Omental fat pad (tissue), 4 donors: ENCODE measurements around the gene HERC3. TPM values are rescaled to one million over a fixed set of nuclear protein-coding genes. Genes with fewer than 3 reads are reported as not detected.
A peak's percentile ranks its signal among the peaks of the same experiment; 100 is the strongest.

Experiments
- ATAC-seq: fragments of 150-250 bp; one replicate; pipeline ENCODE4 v1.9.1; 2016; ENCODE audit warnings: mild to moderate bottlenecking, moderate library complexity; ENCODE audit not compliant: low FRiP score
- DNase-seq: peaks from one replicate; pipeline ENCODE4 v3.0.0-alpha.2; 2019; ENCODE audit warnings: low spot score
- total RNA-seq, 4 donors: library from RNA; depleted of rRNA; stranded (reverse); fragments of >200 nt; gene quantifications; one replicate each; pipeline ENCODE4 v1.1.0, GENCODE V29; 2016
- TF ChIP-seq, protein P1 (sequence below), 3 donors: fragments of 450-650 bp; IDR thresholded peaks; one replicate each; pipeline ENCODE4 v1.5.1; 2016 to 2017; ENCODE audit warnings: antibody characterized with exemption in 3 of 3, mild to moderate bottlenecking in 3 of 3, moderate library complexity in 2 of 3

The HERC3 gene
- total RNA-seq, 4 donors from 2014 or later = 21.3 to 48.7 (median 33.6) TPM

DNA sequence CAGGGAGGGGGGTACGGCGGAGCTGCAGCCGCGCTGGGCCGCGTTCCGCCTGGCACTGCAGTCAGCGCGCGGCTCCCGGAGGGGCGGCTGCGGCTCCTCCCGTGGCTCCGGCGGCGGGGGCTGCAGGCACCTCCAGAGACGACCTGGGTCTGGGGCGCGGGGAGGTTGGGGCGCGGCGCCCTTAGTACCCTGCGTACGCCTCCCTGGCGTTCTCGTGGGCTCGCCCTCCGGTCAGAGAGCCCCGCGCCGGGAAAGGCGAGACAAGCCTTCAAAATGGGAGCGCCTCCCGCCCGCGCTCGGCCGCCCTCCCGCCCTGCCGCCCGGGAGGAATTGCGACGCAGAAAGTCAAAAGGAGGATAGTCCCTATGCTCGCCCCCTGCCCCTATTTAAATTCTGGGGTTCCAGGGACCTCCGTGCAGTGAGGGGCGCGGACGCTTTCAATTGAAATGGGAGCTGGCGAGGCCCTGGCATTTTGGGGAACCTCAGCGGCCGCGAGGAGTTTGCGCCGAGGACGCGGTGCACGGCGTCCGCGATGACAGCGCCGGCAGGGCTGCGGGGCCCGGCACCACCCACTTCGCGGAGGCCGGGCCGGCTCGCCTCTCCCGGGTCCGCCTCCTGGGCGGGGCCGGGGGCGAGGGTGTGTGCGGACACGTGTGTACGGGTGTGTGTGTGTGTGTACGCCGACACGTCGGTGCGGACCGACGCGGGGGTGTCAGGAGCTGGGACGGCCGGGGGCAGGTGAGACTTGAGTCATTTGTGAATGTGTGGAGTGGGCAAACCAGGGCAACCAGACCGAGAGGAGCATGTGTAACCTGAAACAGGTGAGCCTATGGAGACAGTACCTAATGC lies 544 bp downstream of the HERC3 start:
- TF ChIP-seq, protein P1, sequence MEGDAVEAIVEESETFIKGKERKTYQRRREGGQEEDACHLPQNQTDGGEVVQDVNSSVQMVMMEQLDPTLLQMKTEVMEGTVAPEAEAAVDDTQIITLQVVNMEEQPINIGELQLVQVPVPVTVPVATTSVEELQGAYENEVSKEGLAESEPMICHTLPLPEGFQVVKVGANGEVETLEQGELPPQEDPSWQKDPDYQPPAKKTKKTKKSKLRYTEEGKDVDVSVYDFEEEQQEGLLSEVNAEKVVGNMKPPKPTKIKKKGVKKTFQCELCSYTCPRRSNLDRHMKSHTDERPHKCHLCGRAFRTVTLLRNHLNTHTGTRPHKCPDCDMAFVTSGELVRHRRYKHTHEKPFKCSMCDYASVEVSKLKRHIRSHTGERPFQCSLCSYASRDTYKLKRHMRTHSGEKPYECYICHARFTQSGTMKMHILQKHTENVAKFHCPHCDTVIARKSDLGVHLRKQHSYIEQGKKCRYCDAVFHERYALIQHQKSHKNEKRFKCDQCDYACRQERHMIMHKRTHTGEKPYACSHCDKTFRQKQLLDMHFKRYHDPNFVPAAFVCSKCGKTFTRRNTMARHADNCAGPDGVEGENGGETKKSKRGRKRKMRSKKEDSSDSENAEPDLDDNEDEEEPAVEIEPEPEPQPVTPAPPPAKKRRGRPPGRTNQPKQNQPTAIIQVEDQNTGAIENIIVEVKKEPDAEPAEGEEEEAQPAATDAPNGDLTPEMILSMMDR (IDR thresholded peaks at IDR 0.05) = no peak
- DNase-seq = peak; percentile 43
- ATAC-seq = peak; percentile 87

DNA sequence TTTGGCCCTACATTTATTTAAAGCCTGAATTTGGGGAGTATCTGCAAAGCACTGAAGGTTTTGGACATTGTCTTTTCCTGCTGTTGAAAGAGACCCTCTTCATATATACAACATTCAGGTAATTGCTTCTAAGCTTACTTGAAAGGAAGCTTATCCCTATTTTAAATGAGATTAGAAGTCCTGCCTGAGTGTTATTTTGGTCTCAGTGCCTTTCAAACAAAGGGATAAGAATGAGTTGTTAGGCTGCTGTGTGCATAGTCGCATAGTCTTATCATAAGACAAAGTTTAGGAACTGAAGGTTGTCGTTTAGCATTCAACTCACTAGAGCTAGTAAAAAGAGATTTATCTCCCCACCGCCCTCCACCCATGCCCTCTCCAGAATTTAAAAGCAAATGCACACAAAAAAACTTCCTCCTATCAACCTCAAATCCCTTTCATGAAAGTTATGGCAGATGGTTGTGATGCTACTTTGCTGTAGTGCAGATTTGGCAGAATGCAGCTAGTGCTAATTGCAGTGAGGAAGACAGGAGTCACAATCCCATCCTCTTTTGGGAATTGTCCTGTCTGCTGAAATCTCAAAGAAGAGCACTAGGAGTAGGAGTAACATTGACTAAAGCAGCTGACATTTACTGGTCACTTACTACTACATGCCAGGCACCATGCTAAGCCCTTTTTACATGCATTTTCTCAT lies 5.8 kb downstream of the HERC3 start:
- TF ChIP-seq, protein P1 (IDR thresholded peaks at IDR 0.05) = no peak
- ATAC-seq (no peak), DNase-seq (no peak)

DNA sequence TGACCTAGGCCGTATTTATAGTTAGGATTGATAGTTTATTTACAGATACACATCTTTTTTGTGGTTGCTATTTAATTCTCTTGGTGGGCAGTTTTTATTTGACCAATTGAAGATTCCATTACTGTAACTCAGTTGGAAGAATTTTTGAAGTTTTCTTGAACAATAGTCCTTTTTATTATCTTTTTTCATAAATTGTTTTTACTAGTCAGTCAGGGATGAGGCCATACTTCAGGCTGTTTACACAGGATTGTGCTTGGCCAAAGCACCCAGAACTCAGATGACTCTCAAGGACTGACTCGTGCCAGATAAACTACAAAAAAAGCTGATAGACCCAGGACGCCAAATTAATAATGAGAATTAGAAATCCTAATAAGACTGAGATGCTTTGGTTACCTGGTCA lies 7.0 kb downstream of the HERC3 start:
- TF ChIP-seq, protein P1 (IDR thresholded peaks at IDR 0.05) = no peak
- DNase-seq (no peak), ATAC-seq (no peak)

DNA sequence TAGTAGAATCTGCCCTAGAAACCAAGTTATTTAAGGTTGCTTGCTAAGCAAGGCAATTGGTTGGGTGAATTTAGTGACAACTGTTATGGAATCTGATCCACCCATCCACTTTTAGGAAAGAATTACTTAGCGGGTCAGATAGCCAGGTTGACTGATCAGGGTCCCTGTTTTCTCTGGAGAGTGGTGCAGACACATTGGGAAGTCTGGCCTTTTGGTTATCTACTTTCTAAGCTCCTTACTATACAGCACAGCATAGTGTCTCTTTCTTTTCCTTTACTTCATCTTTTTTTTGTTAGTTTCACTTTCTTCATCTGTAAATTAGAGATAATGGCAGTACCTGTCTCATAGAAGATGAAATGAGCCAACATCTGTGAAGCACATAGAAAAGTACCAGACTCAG lies 7.4 kb downstream of the HERC3 start:
- TF ChIP-seq, protein P1 (IDR thresholded peaks at IDR 0.05) = no peak
- DNase-seq (no peak), ATAC-seq (peak; percentile 11)

DNA sequence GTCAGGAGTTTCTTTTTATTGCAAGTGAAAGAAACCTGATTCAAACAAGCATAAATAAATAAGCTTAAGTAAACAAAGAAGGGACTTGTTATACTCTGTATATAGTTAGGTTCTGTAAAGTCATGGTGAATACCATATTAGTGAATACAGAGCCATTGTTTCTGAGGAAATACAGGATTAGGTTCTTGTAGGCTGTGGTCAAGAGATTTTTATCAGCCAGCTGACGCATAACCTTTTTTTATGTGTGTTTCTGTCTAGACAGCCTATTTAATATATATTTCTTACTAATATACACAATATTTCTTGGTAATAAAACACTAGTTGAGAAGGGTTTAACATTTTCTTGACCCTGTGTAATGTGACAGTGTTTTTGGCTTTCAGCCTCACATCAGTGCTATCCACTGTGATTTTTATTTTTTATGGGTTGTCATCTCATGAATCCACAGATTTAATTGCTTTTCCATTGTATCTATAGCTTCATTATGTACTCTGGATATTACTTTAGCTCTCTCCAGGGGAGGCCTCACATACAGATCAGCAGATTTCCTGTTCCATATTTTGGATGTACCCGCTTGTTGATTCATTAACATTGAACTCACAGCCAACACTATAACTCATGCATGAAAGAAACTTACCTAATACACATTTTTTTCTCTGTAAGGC lies 8.0 kb downstream of the HERC3 start:
- ATAC-seq (peak; percentile 85), DNase-seq (no peak)
- TF ChIP-seq, protein P1 (IDR thresholded peaks at IDR 0.05) = no peak

DNA sequence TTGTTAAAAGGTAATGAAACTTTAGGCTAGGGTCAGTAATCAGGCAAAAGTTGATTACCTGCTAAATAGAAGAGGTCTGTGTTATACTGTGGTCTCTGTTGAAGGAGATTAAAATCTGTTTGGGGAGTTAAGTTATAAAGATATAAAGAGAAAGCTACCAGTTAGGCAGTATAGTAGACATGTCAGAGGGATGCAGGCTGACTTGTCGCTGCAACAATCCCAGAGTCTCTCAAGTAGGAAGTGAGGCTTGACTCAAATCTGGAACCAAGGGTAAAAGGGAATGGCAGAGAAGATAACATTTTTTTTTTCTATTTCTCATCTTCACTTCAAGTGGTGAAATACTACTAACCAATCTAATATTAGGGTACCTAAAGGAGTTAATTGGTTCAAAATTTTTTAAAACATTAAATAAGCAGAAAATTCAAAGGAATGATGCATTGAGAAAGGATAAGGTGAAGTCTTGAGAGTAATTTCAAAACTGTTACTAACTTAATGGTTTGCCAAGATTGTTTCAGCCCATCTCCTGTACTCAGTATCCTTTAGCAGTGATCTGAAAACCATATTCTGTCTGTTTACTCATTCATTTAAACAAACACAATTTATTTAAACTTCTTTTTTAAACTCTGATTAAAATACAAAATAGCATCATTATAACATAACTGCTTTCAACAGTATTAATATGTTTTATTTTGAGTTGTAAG lies 12.8 kb downstream of the HERC3 start:
- no peak for DNase-seq
- no peak for ATAC-seq
- TF ChIP-seq, protein P1 (IDR thresholded peaks at IDR 0.05) = no peak
